ENCODE data around the gene PRMT7. TPM values are rescaled to one million over a fixed set of nuclear protein-coding genes. Genes with fewer than 3 reads are reported as not detected.

The PRMT7 gene
- total RNA-seq, 4 donors from 2014 or later: 74.1 to 91.5 (median 78.0) TPM

GRCh38 chr16:68388124-68388523, 77.3 kb downstream of the PRMT7 start:
- Histone ChIP-seq H3K27ac (peak overlapping the region in 1 of 4 donors; percentile 63), H3K4me1 (no peaks in the 10 kb centered on the region), H3K36me3 (no peaks in the 10 kb centered on the region), H3K4me3 (no peak overlapping the region), H3K9me3 (no peaks in the 10 kb centered on the region), H3K27me3 (no peaks in the 10 kb centered on the region)
- DNase-seq (ENCODE audit: low spot score in 2 of 2): no peak
- 83 to 100% methylated on average over 2 of the region's 3 CpGs for WGBS, 2 donors
- TF ChIP-seq CTCF (IDR thresholded peaks at IDR 0.05) (no peak), POLR2A (IDR thresholded peaks at IDR 0.05) (no peak), EP300 (IDR thresholded peaks at IDR 0.05) (no peak)

- 44 to 47% methylated on average over 8 of the region's 8 CpGs for WGBS, 2 donors
- Histone ChIP-seq H3K36me3 (no peaks in the 10 kb centered on the region), H3K27me3 (no peaks in the 10 kb centered on the region), H3K9me3 (no peaks in the 10 kb centered on the region), H3K27ac (no peak overlapping the region), H3K4me3 (no peak overlapping the region), H3K4me1 (no peaks in the 10 kb centered on the region)
- no peak for DNase-seq (ENCODE audit: low spot score in 2 of 2)
- TF ChIP-seq CTCF (IDR thresholded peaks at IDR 0.05): no peak
- TF ChIP-seq POLR2A (IDR thresholded peaks at IDR 0.05): no peak
- no peak for TF ChIP-seq EP300 (IDR thresholded peaks at IDR 0.05)
Observed at GRCh38 chr16:68389006-68389405, 78.2 kb downstream of the PRMT7 start.

- no peak for TF ChIP-seq POLR2A (IDR thresholded peaks at IDR 0.05)
- Histone ChIP-seq H3K27me3 (no peaks in the 10 kb centered on the region), H3K4me1 (no peaks in the 10 kb centered on the region), H3K36me3 (no peaks in the 10 kb centered on the region), H3K4me3 (no peak overlapping the region), H3K27ac (no peak overlapping the region), H3K9me3 (no peaks in the 10 kb centered on the region)
- no peak for DNase-seq (ENCODE audit: low spot score in 2 of 2)
- WGBS, 2 donors: 65% methylated on average over 6 of the region's 6 CpGs
Observed at GRCh38 chr16:68389750-68390371, 79.0 kb downstream of the PRMT7 start.

GRCh38 chr16:68393333-68393732, 82.5 kb downstream of the PRMT7 start:
- no peaks in the 10 kb centered on the region for H3K27me3 ChIP-seq
- no peaks in the 10 kb centered on the region for H3K36me3 ChIP-seq
- 81 to 88% methylated on average over 3 of the region's 3 CpGs for WGBS, 2 donors
- no peaks in the 10 kb centered on the region for H3K9me3 ChIP-seq
- no peak overlapping the region for H3K4me3 ChIP-seq
- H3K4me1 ChIP-seq: no peaks in the 10 kb centered on the region
- TF ChIP-seq POLR2A (IDR thresholded peaks at IDR 0.05): no peak
- TF ChIP-seq CTCF (IDR thresholded peaks at IDR 0.05): no peak
- TF ChIP-seq EP300 (IDR thresholded peaks at IDR 0.05): no peak
- H3K27ac ChIP-seq: no peak overlapping the region
- DNase-seq (ENCODE audit: low spot score in 2 of 2): no peak

GRCh38 chr16:68395167-68395786, 84.5 kb downstream of the PRMT7 start:
- Histone ChIP-seq H3K4me1 (no peaks in the 10 kb centered on the region), H3K36me3 (no peaks in the 10 kb centered on the region), H3K27ac (no peak overlapping the region), H3K9me3 (no peaks in the 10 kb centered on the region), H3K27me3 (no peaks in the 10 kb centered on the region), H3K4me3 (no peak overlapping the region)
- 77 to 78% methylated on average over 8 of the region's 8 CpGs for WGBS, 2 donors
- DNase-seq (ENCODE audit: low spot score in 2 of 2): no peak
- TF ChIP-seq CTCF (IDR thresholded peaks at IDR 0.05) (no peak), EP300 (IDR thresholded peaks at IDR 0.05) (no peak), POLR2A (IDR thresholded peaks at IDR 0.05) (no peak)
